HepG2 (cell line): ENCODE measurements around the gene PPA1.

Experiments
- CBFB ChIP-seq: sonication (generic); formaldehyde crosslinking; IDR thresholded peaks from 2 replicates; pipeline ENCODE4 v1.4.0; 2020; ENCODE audit warnings: missing genetic modification reagents
- EZH2 ChIP-seq: conservative IDR thresholded peaks from 2 replicates; pipeline ENCODE4 v1.6.1; 2012; ENCODE audit warnings: mild to moderate bottlenecking, low read depth, low read length, moderate library complexity
- MAFK ChIP-seq, 2 experiments: IDR thresholded peaks in 1 of 2; conservative IDR thresholded peaks in 1 of 2; 2 replicates each; pipeline ENCODE4 v1.6.1; 2011; ENCODE audit warnings: improper control_type of control experiment in 2 of 2, low read length in 2 of 2
- MATR3 ChIP-seq: sonication (generic); formaldehyde crosslinking; IDR thresholded peaks from 2 replicates; pipeline ENCODE4 v1.4.0; 2020; ENCODE audit warnings: missing genetic modification reagents
- MEF2D ChIP-seq: sonication (generic); formaldehyde crosslinking; IDR thresholded peaks from 2 replicates; pipeline ENCODE4 v1.5.1; 2020; ENCODE audit warnings: mild to moderate bottlenecking, missing genetic modification reagents
- MTA3 ChIP-seq: sonication (generic); formaldehyde crosslinking; IDR thresholded peaks from 2 replicates; pipeline ENCODE4 v1.4.0; 2020; ENCODE audit warnings: missing genetic modification reagents
- SALL2 ChIP-seq: sonication (generic); formaldehyde crosslinking; IDR thresholded peaks from 2 replicates; pipeline ENCODE4 v1.8.1; 2023; ENCODE audit warnings: mild to moderate bottlenecking, missing genetic modification reagents, inconsistent platforms
- SUZ12 ChIP-seq: fragments of 150-350 bp; IDR thresholded peaks from 2 replicates; pipeline ENCODE4 v1.6.1; 2014; ENCODE audit warnings: low read depth, low read length
- ZNF260 ChIP-seq: sonication (generic); formaldehyde crosslinking; IDR thresholded peaks from 2 replicates; pipeline ENCODE4 v1.4.0; 2020; ENCODE audit warnings: missing genetic modification reagents, low read depth, mild to moderate bottlenecking, borderline replicate concordance
- ZSCAN12 ChIP-seq: sonication (generic); formaldehyde crosslinking; IDR thresholded peaks from 2 replicates; pipeline ENCODE4 v1.9.0; 2021; ENCODE audit warnings: mild to moderate bottlenecking, missing genetic modification reagents
- TF ChIP-seq, protein P1 (sequence below): sonication (generic); formaldehyde crosslinking; IDR thresholded peaks from 2 replicates; pipeline ENCODE4 v1.5.0; 2020; ENCODE audit warnings: mild to moderate bottlenecking, missing genetic modification reagents, moderate library complexity
- TF ChIP-seq, protein P2 (sequence below): sonication (generic); formaldehyde crosslinking; IDR thresholded peaks from 2 replicates; pipeline ENCODE4 v1.4.0; 2020; ENCODE audit warnings: missing genetic modification reagents

DNA sequence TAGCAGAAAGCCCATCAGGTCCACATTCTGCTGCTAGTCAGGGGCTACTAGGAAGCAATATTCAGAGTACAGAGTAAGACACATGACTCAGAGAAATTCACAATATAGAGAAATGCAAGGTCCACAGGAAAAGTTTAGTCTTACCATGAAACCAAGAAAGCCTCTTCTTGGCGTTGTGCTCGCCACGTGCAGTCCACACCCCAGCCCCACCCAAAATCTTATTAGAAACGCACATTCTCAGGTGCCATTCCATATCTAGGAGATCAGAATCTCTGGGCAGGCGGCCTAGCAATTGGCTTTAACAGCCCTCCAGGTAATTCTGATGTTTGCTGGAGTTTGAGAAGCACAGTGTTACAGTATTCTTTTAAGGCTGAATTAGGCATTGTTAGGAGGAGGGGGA is 47.1 kb downstream of the PPA1 start:
- TF ChIP-seq EZH2 (no peak), ZNF260 (CRISPR knock-in tag) (no peak), MEF2D (CRISPR knock-in tag) (no peak), MATR3 (CRISPR knock-in tag) (no peak), CBFB (CRISPR knock-in tag) (no peak), SALL2 (CRISPR knock-in tag) (no peak), MAFK (conservative IDR thresholded peaks at IDR 0.05 in 1 of 2, IDR thresholded peaks at IDR 0.05 in 1 of 2; ENCODE audit: low read length in 2 of 2) (no peak), ZSCAN12 (no peak), SUZ12 (no peak), MTA3 (CRISPR knock-in tag) (no peak)
- TF ChIP-seq, protein P1, sequence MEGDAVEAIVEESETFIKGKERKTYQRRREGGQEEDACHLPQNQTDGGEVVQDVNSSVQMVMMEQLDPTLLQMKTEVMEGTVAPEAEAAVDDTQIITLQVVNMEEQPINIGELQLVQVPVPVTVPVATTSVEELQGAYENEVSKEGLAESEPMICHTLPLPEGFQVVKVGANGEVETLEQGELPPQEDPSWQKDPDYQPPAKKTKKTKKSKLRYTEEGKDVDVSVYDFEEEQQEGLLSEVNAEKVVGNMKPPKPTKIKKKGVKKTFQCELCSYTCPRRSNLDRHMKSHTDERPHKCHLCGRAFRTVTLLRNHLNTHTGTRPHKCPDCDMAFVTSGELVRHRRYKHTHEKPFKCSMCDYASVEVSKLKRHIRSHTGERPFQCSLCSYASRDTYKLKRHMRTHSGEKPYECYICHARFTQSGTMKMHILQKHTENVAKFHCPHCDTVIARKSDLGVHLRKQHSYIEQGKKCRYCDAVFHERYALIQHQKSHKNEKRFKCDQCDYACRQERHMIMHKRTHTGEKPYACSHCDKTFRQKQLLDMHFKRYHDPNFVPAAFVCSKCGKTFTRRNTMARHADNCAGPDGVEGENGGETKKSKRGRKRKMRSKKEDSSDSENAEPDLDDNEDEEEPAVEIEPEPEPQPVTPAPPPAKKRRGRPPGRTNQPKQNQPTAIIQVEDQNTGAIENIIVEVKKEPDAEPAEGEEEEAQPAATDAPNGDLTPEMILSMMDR (CRISPR knock-in tag): no peak
- TF ChIP-seq, protein P2, sequence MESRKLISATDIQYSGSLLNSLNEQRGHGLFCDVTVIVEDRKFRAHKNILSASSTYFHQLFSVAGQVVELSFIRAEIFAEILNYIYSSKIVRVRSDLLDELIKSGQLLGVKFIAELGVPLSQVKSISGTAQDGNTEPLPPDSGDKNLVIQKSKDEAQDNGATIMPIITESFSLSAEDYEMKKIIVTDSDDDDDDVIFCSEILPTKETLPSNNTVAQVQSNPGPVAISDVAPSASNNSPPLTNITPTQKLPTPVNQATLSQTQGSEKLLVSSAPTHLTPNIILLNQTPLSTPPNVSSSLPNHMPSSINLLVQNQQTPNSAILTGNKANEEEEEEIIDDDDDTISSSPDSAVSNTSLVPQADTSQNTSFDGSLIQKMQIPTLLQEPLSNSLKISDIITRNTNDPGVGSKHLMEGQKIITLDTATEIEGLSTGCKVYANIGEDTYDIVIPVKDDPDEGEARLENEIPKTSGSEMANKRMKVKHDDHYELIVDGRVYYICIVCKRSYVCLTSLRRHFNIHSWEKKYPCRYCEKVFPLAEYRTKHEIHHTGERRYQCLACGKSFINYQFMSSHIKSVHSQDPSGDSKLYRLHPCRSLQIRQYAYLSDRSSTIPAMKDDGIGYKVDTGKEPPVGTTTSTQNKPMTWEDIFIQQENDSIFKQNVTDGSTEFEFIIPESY: no peak
